ENCODE data around the gene STK32B. TPM values are rescaled to one million over a fixed set of nuclear protein-coding genes. Genes with fewer than 3 reads are reported as not detected.

STK32B gene
- total and polyA plus RNA-seq, 2 of the 8 experiments (the other 6 are each of a cell fraction or from before 2014, with no cell fraction given) = 2.3 to 2.5 TPM

DNA sequence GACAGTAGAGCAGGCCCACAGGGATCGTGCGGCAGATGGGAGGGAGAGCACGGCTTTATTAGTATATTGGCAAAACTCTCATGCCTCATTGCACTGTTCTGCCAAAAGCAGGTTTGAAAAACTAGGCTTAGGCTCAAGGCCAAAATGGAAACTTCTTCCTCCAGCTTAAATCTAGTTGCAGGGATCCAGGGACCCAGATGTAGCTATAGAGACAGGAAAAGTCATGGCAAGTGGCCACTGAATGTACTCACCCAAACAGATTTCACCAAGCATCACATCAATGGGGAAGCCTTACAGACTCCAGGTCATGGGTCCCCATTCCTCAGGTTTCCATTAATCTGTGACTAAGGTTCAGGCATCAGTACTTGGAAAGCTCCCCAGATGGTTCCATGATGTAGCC lies 149.2 kb downstream of the STK32B start (continued):
- TF ChIP-seq EZH2 (IDR thresholded peaks at IDR 0.05; ENCODE audit: low read depth, low read length, severe bottlenecking) (no peak), RAD21 (IDR thresholded peaks at IDR 0.05 in 1 of 2, conservative IDR thresholded peaks at IDR 0.05 in 1 of 2; ENCODE audit: low read depth in 2 of 2, low read length in 2 of 2) (no peak), POLR2A (IDR thresholded peaks at IDR 0.05; ENCODE audit: control extremely low read depth in 1 of 2, low read depth in 2 of 2, low read length in 2 of 2) (no peak), CTBP2 (IDR thresholded peaks at IDR 0.05; ENCODE audit: borderline replicate concordance, insufficient read depth, insufficient read length, low read length) (no peak)

Measured in H1 (cell line).